Natural killer cell (primary cell): ENCODE results near the gene PPP1R2. TPM values are rescaled to one million over a fixed set of nuclear protein-coding genes. Genes with fewer than 3 reads are reported as not detected.

Experiments used
- ATAC-seq, 3 donors: fragments of 150-1000 bp in 2 of 3; fragments of 200-7000 bp in 1 of 3; cut with Tn5 transposase; 1 replicate in 1 of 3; 2 replicates in 2 of 3; pipeline ENCODE4 v1.10.0; 2021; ENCODE audit warnings: mild to moderate bottlenecking in 2 of 3, moderate library complexity in 2 of 3
- DNase-seq, 2 donors: peaks; one replicate each; pipeline versions ENCODE4 v3.0.0 to v3.0.0-alpha.2; 2013 to 2021; ENCODE audit warnings: mixed read lengths in 1 of 2
- H3K27ac ChIP-seq: one replicate; pipeline ENCODE4 v1.5.1; 2013; ENCODE audit warnings: mild to moderate bottlenecking, low read length
- H3K27me3 ChIP-seq: one replicate; pipeline ENCODE4 v1.6.1; 2013; ENCODE audit warnings: low read length; ENCODE audit not compliant: control insufficient read depth, insufficient read depth
- H3K36me3 ChIP-seq: one replicate; pipeline ENCODE4 v1.6.1; 2013; ENCODE audit warnings: low read length; ENCODE audit not compliant: control insufficient read depth, insufficient read depth
- H3K4me1 ChIP-seq: one replicate; pipeline ENCODE4 v1.6.1; 2013; ENCODE audit warnings: low read length; ENCODE audit not compliant: control insufficient read depth, insufficient read depth
- H3K4me3 ChIP-seq: one replicate; pipeline ENCODE4 v1.5.1; 2013; ENCODE audit warnings: low read length
- H3K9me3 ChIP-seq: one replicate; pipeline ENCODE4 v1.6.1; 2013; ENCODE audit warnings: low read length; ENCODE audit not compliant: control insufficient read depth, insufficient read depth
- H3K27ac Mint-ChIP-seq, 2 donors: one replicate each; pipeline ENCODE4 v1.8.0; 2022; ENCODE audit warnings: mild to moderate bottlenecking in 2 of 2, mixed read lengths in 2 of 2, moderate library complexity in 1 of 2
- H3K27me3 Mint-ChIP-seq, 2 donors: one replicate each; pipeline ENCODE4 v1.8.0; 2022; ENCODE audit warnings: low read depth in 2 of 2, mixed read lengths in 2 of 2
- H3K36me3 Mint-ChIP-seq: one replicate; pipeline ENCODE4 v1.8.0; 2022; ENCODE audit warnings: mixed read lengths
- H3K4me1 Mint-ChIP-seq, 2 donors: one replicate each; pipeline ENCODE4 v1.8.0; 2022; ENCODE audit warnings: mixed read lengths in 2 of 2
- H3K4me3 Mint-ChIP-seq: one replicate; pipeline ENCODE4 v1.8.0; 2022; ENCODE audit warnings: mild to moderate bottlenecking, moderate library complexity, mixed read lengths
- H3K9me3 Mint-ChIP-seq, 2 donors: one replicate each; pipeline ENCODE4 v1.8.0; 2022; ENCODE audit warnings: mixed read lengths in 2 of 2
- CTCF ChIP-seq: fragments of 200-600 bp; IDR thresholded peaks from one replicate; pipeline ENCODE4 v1.8.0; 2022; ENCODE audit warnings: antibody characterized with exemption
- WGBS: methylation state at CpG from one replicate; pipeline ENCODE4 v1.1.7; 2013; ENCODE audit warnings: missing lambda C conversion rate; ENCODE audit not compliant: insufficient coverage; 5-methylcytosine and 5-hydroxymethylcytosine counted together
- intact Hi-C: fragments of 100-400 bp; cut with micrococcal nuclease; formaldehyde crosslinking; loops from one replicate; pipeline ENCODE4 v1.14.2; 2022
- total RNA-seq, 4 donors: library from RNA; stranded (reverse); fragments of 120-200 nt in 1 of 4; gene quantifications; one replicate each; pipeline versions ENCODE4 v1.2.3 to v1.2.4, GENCODE V29; 2013 to 2022

Gene PPP1R2
- total RNA-seq, 3 donors from 2014 or later (not counting 1 experiment from before 2014, with no cell fraction given) = 89.8 to 97.3 (median 89.9) TPM

DNA sequence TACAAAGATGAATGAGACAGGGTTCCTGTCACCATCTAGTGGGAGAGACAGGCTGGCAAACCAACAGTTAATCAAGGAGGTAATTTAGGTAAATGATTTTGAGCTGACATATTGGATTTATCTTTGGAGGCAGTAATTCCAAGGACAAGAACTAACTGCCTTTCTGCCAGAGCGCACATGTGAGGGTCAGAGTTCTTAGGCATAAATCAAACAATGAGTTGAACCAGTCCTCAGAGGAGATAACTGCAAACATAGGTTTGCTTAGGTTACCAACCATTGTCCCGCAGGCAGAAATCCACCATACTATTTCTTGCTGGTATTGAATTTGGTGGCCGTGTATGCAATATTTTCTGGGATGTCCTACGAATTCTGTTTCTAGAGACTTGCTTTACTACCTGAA is 14.2 kb upstream of the PPP1R2 start:
- WGBS = 93% methylated on average over 2 of the region's 4 CpGs
- Mint-ChIP-seq H3K4me1 (peaks cover 0 to 10% of the 10 kb centered on the region in 2 donors), H3K36me3 (no peaks in the 10 kb centered on the region), H3K27me3 (no peaks in the 10 kb centered on the region), H3K4me3 (no peak overlapping the region), H3K27ac (no peak overlapping the region), H3K9me3 (no peaks in the 10 kb centered on the region)
- DNase-seq (no peak), ATAC-seq (no peak)
- no peak overlapping the region for H3K27ac ChIP-seq
- H3K4me1 ChIP-seq = peaks cover 9% of the 10 kb centered on the region
- TF ChIP-seq CTCF = no peak
- no peaks in the 10 kb centered on the region for H3K36me3 ChIP-seq
- no peak overlapping the region for H3K4me3 ChIP-seq
- intact Hi-C loops = no loop called here
- H3K9me3 ChIP-seq = no peaks in the 10 kb centered on the region
- no peaks in the 10 kb centered on the region for H3K27me3 ChIP-seq

- no peak overlapping the region for H3K27ac Mint-ChIP-seq
- H3K27ac ChIP-seq = no peak overlapping the region
- H3K27me3 ChIP-seq = no peaks in the 10 kb centered on the region
- DNase-seq (peak in 1 of 2 donors; percentile 62), ATAC-seq (peak in 2 of 3 donors; percentile 62 to 67)
- no peak overlapping the region for H3K4me3 Mint-ChIP-seq
- 54% methylated on average over 9 of the region's 10 CpGs for WGBS
- H3K36me3 Mint-ChIP-seq = no peaks in the 10 kb centered on the region
- TF ChIP-seq CTCF = no peak
- intact Hi-C loops = no loop called here
- H3K27me3 Mint-ChIP-seq = no peaks in the 10 kb centered on the region
- H3K4me1 Mint-ChIP-seq = peaks cover 4 to 15% of the 10 kb centered on the region in 2 donors
- peaks cover 18% of the 10 kb centered on the region for H3K4me1 ChIP-seq
- no peaks in the 10 kb centered on the region for H3K9me3 ChIP-seq
- no peaks in the 10 kb centered on the region for H3K9me3 Mint-ChIP-seq
- H3K36me3 ChIP-seq = no peaks in the 10 kb centered on the region
- no peak overlapping the region for H3K4me3 ChIP-seq
These were observed 13.3 kb upstream of the PPP1R2 start for GRCh38 chr3:195556390-195556789.

- intact Hi-C loops = no loop called here
- Mint-ChIP-seq H3K4me3 (no peak overlapping the region), H3K27ac (no peak overlapping the region), H3K4me1 (peaks cover 16 to 28% of the 10 kb centered on the region in 2 donors), H3K9me3 (no peaks in the 10 kb centered on the region), H3K27me3 (no peaks in the 10 kb centered on the region), H3K36me3 (no peaks in the 10 kb centered on the region)
- 89% methylated on average over 8 of the region's 8 CpGs for WGBS
- H3K36me3 ChIP-seq = no peaks in the 10 kb centered on the region
- H3K9me3 ChIP-seq = no peaks in the 10 kb centered on the region
- DNase-seq (peak in 1 of 2 donors; percentile 52), ATAC-seq (no peak)
- no peak for TF ChIP-seq CTCF
- no peak overlapping the region for H3K4me3 ChIP-seq
- peaks cover 29% of the 10 kb centered on the region for H3K4me1 ChIP-seq
- no peak overlapping the region for H3K27ac ChIP-seq
- H3K27me3 ChIP-seq = no peaks in the 10 kb centered on the region
These were observed 12.0 kb upstream of the PPP1R2 start for GRCh38 chr3:195555110-195555509.

- DNase-seq (no peak), ATAC-seq (no peak)
- Histone ChIP-seq H3K4me3 (no peak overlapping the region), H3K27ac (no peak overlapping the region), H3K36me3 (no peaks in the 10 kb centered on the region), H3K9me3 (no peaks in the 10 kb centered on the region), H3K27me3 (no peaks in the 10 kb centered on the region), H3K4me1 (peaks cover 36% of the 10 kb centered on the region)
- Mint-ChIP-seq H3K4me1 (peaks cover 22 to 33% of the 10 kb centered on the region in 2 donors), H3K4me3 (no peak overlapping the region), H3K36me3 (no peaks in the 10 kb centered on the region), H3K27me3 (no peaks in the 10 kb centered on the region), H3K9me3 (no peaks in the 10 kb centered on the region), H3K27ac (no peak overlapping the region)
- 97% methylated on average over 15 of the region's 15 CpGs for WGBS
- no peak for TF ChIP-seq CTCF
- intact Hi-C loops = no loop called here
These were observed 11.3 kb upstream of the PPP1R2 start for GRCh38 chr3:195554458-195554857.
